HepG2 (cell line): ENCODE results near the gene FOXD2. TPM values are rescaled to one million over a fixed set of nuclear protein-coding genes. Genes with fewer than 3 reads are reported as not detected.

Source experiments
- EP300 ChIP-seq, 3 experiments: sonication (generic) in 1 of 3; formaldehyde crosslinking in 1 of 3; IDR thresholded peaks; 2 replicates each; pipeline versions ENCODE4 v1.5.1 to v1.6.1; 2011 to 2020; ENCODE audit warnings: low read depth in 2 of 3, low read length in 2 of 3, borderline replicate concordance in 1 of 3, improper control_type of control experiment in 1 of 3, mild to moderate bottlenecking in 1 of 3, missing genetic modification reagents in 1 of 3, moderate library complexity in 1 of 3
- GATAD1 ChIP-seq: IDR thresholded peaks from 2 replicates; pipeline ENCODE4 v1.6.1; 2016; ENCODE audit warnings: missing genetic modification reagents, missing compliant biosample characterization
- HMG20A ChIP-seq: IDR thresholded peaks from 2 replicates; pipeline ENCODE4 v1.6.1; 2016; ENCODE audit warnings: borderline replicate concordance
- HMG20B ChIP-seq: conservative IDR thresholded peaks from 2 replicates; pipeline ENCODE4 v1.6.1; 2016; ENCODE audit warnings: missing genetic modification reagents, missing compliant biosample characterization
- RFX3 ChIP-seq: IDR thresholded peaks from 2 replicates; pipeline ENCODE4 v1.6.1; 2016; ENCODE audit warnings: missing biosample characterization, missing genetic modification reagents
- SMYD3 ChIP-seq: sonication (generic); formaldehyde crosslinking; IDR thresholded peaks from 2 replicates; pipeline ENCODE4 v1.8.1; 2023; ENCODE audit warnings: mild to moderate bottlenecking, missing genetic modification reagents
- SOX6 ChIP-seq, 2 experiments: fragments of 450-650 bp in 1 of 2; sonication (generic) in 1 of 2; formaldehyde crosslinking in 1 of 2; IDR thresholded peaks; 2 replicates each; pipeline versions ENCODE4 v1.4.0 to v1.6.1; 2017 to 2020; ENCODE audit warnings: antibody characterized with exemption in 1 of 2, mild to moderate bottlenecking in 1 of 2, missing genetic modification reagents in 1 of 2
- ZFX ChIP-seq: sonication (generic); formaldehyde crosslinking; IDR thresholded peaks from 2 replicates; pipeline ENCODE4 v1.4.0; 2020; ENCODE audit warnings: mild to moderate bottlenecking, low read depth, missing genetic modification reagents, moderate library complexity
- ZNF136 ChIP-seq: sonication (generic); formaldehyde crosslinking; IDR thresholded peaks from 2 replicates; pipeline ENCODE4 v1.8.1; 2022; ENCODE audit warnings: low read depth, mild to moderate bottlenecking, moderate library complexity, missing genetic modification reagents
- ZNF331 ChIP-seq: sonication (generic); formaldehyde crosslinking; IDR thresholded peaks from 2 replicates; pipeline ENCODE4 v1.4.0; 2020; ENCODE audit warnings: missing genetic modification reagents
- ZNF567 ChIP-seq: sonication (generic); formaldehyde crosslinking; IDR thresholded peaks from 2 replicates; pipeline ENCODE4 v1.8.1; 2023; ENCODE audit warnings: mild to moderate bottlenecking, missing genetic modification reagents, borderline replicate concordance
- ZNF572 ChIP-seq: sonication (generic); formaldehyde crosslinking; IDR thresholded peaks from 2 replicates; pipeline ENCODE4 v1.5.1; 2020; ENCODE audit warnings: mild to moderate bottlenecking, missing genetic modification reagents
- ZNF747 ChIP-seq: sonication (generic); formaldehyde crosslinking; IDR thresholded peaks from 2 replicates; pipeline ENCODE4 v1.8.1; 2023; ENCODE audit warnings: missing genetic modification reagents, mild to moderate bottlenecking, borderline replicate concordance
- polyA plus RNA-seq, 8 experiments: library from polyadenylated mRNA; depleted of rRNA in 3 of 8; stranded (reverse) in 7 of 8; unstranded in 1 of 8; fragments of >200 nt; fragmentation: Illumina TruSeq in 4 of 8; extraction: Trizol in 4 of 8; gene quantifications; 2 replicates each; pipeline versions ENCODE4 v1.2.1 to v1.2.3, GENCODE V29; 2011 to 2016; ENCODE audit warnings: low read depth in 4 of 8, missing spikeins in 1 of 8, mixed read lengths in 1 of 8; ENCODE audit not compliant: insufficient read depth in 1 of 8
- total RNA-seq, 5 experiments: library from RNA; depleted of rRNA; stranded (reverse); fragments of >200 nt; fragmentation: Illumina TruSeq; extraction: Trizol; gene quantifications; 2 replicates each; pipeline ENCODE4 v1.2.3, GENCODE V29; 2016; ENCODE audit warnings: low read depth in 1 of 5
- TF ChIP-seq, protein P1 (sequence below): sonication (generic); formaldehyde crosslinking; IDR thresholded peaks from 2 replicates; pipeline ENCODE4 v1.4.0; 2020; ENCODE audit warnings: missing genetic modification reagents
- TF ChIP-seq, protein P2 (sequence below): sonication (generic); formaldehyde crosslinking; IDR thresholded peaks from 2 replicates; pipeline ENCODE4 v1.8.0; 2022; ENCODE audit warnings: mild to moderate bottlenecking, missing genetic modification reagents
- TF ChIP-seq, protein P3 (sequence below): sonication (generic); formaldehyde crosslinking; conservative IDR thresholded peaks from 2 replicates; pipeline ENCODE4 v1.4.0; 2020; ENCODE audit warnings: missing genetic modification reagents
- TF ChIP-seq, protein P4 (sequence below): sonication (generic); formaldehyde crosslinking; IDR thresholded peaks from 2 replicates; pipeline ENCODE4 v1.4.0; 2020; ENCODE audit warnings: mild to moderate bottlenecking, missing genetic modification reagents, borderline replicate concordance

The FOXD2 gene
- total and polyA plus RNA-seq, 2 of the 13 experiments (the other 11 are each of a cell fraction or from before 2014, with no cell fraction given) = 0.01 to 0.09 TPM

DNA sequence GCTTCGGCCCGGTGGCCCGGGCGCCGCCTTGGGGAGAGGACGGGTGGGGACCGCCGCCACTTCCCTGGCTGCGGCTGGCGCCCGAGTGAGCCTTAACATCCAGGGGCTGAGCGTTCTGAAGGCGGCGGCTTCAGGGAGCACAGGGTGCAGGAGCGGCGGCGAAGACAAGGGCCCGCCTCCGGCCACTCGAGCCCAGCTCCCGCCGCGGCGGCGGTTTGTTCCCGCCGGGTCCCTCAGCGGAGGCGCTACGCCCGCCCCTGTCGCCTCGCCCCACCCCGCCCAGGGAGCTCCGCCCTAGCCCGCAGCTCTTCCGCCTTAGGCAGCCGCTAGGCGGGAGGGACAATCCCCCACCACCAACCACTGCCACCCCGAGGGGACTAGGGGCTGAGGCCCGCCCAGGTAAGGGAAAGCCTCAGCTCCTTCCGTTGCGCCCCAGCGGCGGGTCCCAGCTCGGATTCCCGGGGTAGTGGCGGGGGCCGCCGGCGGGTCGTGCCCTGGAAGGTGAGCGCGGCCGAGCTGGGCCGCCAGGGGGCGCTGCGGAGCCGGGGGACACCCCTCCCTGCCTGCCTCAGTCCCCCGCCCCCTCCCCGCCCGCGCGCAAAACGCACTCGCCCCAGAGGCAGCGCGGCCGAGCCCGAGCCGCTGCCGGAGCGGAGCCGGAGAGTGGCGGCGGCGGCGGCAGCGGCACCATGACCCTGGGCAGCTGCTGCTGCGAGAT is at the start of gene FOXD2 (continued):
- TF ChIP-seq ZNF136 (CRISPR knock-in tag) (no peak), ZNF331 (CRISPR knock-in tag) (no peak; the same call in 1 of the 2 replicates), SOX6 (IDR thresholded peaks at IDR 0.05) (no peak), SOX6 (CRISPR knock-in tag; IDR thresholded peaks at IDR 0.05) (peak; percentile 55), ZNF567 (CRISPR knock-in tag) (0 out of 2 replicates have a peak, but pooled peaks have one; percentile 49), ZFX (CRISPR knock-in tag) (peak; percentile 66), ZNF747 (CRISPR knock-in tag) (no peak), HMG20B (CRISPR knock-in tag) (no peak), EP300 (IDR thresholded peaks at IDR 0.05; ENCODE audit: low read depth in 2 of 2, low read length in 2 of 2) (no peak), EP300 (CRISPR knock-in tag; IDR thresholded peaks at IDR 0.05; ENCODE audit: borderline replicate concordance) (no peak), ZNF572 (CRISPR knock-in tag) (no peak), SMYD3 (CRISPR knock-in tag) (0 out of 2 replicates have a peak, but pooled peaks have one; percentile 29), HMG20A (CRISPR knock-in tag) (no peak), GATAD1 (peak; percentile 22; the same call in 1 of the 2 replicates), RFX3 (CRISPR knock-in tag) (no peak)
- TF ChIP-seq, protein P1, sequence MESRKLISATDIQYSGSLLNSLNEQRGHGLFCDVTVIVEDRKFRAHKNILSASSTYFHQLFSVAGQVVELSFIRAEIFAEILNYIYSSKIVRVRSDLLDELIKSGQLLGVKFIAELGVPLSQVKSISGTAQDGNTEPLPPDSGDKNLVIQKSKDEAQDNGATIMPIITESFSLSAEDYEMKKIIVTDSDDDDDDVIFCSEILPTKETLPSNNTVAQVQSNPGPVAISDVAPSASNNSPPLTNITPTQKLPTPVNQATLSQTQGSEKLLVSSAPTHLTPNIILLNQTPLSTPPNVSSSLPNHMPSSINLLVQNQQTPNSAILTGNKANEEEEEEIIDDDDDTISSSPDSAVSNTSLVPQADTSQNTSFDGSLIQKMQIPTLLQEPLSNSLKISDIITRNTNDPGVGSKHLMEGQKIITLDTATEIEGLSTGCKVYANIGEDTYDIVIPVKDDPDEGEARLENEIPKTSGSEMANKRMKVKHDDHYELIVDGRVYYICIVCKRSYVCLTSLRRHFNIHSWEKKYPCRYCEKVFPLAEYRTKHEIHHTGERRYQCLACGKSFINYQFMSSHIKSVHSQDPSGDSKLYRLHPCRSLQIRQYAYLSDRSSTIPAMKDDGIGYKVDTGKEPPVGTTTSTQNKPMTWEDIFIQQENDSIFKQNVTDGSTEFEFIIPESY (CRISPR knock-in tag) = no peak
- TF ChIP-seq, protein P2, sequence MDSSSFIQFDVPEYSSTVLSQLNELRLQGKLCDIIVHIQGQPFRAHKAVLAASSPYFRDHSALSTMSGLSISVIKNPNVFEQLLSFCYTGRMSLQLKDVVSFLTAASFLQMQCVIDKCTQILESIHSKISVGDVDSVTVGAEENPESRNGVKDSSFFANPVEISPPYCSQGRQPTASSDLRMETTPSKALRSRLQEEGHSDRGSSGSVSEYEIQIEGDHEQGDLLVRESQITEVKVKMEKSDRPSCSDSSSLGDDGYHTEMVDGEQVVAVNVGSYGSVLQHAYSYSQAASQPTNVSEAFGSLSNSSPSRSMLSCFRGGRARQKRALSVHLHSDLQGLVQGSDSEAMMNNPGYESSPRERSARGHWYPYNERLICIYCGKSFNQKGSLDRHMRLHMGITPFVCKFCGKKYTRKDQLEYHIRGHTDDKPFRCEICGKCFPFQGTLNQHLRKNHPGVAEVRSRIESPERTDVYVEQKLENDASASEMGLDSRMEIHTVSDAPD (CRISPR knock-in tag) = 0 out of 2 replicates have a peak, but pooled peaks have one; percentile 41
- TF ChIP-seq, protein P3, sequence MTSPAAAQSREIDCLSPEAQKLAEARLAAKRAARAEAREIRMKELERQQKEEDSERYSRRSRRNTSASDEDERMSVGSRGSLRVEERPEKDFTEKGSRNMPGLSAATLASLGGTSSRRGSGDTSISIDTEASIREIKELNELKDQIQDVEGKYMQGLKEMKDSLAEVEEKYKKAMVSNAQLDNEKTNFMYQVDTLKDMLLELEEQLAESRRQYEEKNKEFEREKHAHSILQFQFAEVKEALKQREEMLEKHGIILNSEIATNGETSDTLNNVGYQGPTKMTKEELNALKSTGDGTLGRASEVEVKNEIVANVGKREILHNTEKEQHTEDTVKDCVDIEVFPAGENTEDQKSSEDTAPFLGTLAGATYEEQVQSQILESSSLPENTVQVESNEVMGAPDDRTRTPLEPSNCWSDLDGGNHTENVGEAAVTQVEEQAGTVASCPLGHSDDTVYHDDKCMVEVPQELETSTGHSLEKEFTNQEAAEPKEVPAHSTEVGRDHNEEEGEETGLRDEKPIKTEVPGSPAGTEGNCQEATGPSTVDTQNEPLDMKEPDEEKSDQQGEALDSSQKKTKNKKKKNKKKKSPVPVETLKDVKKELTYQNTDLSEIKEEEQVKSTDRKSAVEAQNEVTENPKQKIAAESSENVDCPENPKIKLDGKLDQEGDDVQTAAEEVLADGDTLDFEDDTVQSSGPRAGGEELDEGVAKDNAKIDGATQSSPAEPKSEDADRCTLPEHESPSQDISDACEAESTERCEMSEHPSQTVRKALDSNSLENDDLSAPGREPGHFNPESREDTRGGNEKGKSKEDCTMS = no peak
- TF ChIP-seq, protein P4, sequence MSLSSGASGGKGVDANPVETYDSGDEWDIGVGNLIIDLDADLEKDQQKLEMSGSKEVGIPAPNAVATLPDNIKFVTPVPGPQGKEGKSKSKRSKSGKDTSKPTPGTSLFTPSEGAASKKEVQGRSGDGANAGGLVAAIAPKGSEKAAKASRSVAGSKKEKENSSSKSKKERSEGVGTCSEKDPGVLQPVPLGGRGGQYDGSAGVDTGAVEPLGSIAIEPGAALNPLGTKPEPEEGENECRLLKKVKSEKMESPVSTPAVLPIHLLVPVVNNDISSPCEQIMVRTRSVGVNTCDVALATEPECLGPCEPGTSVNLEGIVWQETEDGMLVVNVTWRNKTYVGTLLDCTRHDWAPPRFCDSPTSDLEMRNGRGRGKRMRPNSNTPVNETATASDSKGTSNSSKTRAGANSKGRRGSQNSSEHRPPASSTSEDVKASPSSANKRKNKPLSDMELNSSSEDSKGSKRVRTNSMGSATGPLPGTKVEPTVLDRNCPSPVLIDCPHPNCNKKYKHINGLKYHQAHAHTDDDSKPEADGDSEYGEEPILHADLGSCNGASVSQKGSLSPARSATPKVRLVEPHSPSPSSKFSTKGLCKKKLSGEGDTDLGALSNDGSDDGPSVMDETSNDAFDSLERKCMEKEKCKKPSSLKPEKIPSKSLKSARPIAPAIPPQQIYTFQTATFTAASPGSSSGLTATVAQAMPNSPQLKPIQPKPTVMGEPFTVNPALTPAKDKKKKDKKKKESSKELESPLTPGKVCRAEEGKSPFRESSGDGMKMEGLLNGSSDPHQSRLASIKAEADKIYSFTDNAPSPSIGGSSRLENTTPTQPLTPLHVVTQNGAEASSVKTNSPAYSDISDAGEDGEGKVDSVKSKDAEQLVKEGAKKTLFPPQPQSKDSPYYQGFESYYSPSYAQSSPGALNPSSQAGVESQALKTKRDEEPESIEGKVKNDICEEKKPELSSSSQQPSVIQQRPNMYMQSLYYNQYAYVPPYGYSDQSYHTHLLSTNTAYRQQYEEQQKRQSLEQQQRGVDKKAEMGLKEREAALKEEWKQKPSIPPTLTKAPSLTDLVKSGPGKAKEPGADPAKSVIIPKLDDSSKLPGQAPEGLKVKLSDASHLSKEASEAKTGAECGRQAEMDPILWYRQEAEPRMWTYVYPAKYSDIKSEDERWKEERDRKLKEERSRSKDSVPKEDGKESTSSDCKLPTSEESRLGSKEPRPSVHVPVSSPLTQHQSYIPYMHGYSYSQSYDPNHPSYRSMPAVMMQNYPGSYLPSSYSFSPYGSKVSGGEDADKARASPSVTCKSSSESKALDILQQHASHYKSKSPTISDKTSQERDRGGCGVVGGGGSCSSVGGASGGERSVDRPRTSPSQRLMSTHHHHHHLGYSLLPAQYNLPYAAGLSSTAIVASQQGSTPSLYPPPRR (CRISPR knock-in tag) = no peak
